Trophoblast cell (in vitro differentiated cells and primary cell): Measurements from ENCODE around the gene GRID1.
"Not testable (repeated sequence)": the region's sequence is repeated elsewhere in the genome, so short reads cannot be mapped to it uniquely, and the experiment has no call there.

Source experiments
- DNase-seq, 2 donors: peaks; one replicate each; pipeline ENCODE4 v3.0.0-alpha.2; 2016
- H2AFZ ChIP-seq: 2 replicates; pipeline ENCODE4 v1.6.1; 2013; ENCODE audit warnings: low read length, moderate library complexity, mild to moderate bottlenecking; ENCODE audit not compliant: insufficient read depth, poor library complexity
- H2AK5ac ChIP-seq: 2 replicates; pipeline ENCODE4 v1.6.1; 2013; ENCODE audit warnings: mild to moderate bottlenecking, low read length
- H2BK120ac ChIP-seq: 2 replicates; pipeline ENCODE4 v1.6.1; 2013; ENCODE audit warnings: low read length, mild to moderate bottlenecking, moderate library complexity; ENCODE audit not compliant: insufficient read depth, poor library complexity
- H2BK12ac ChIP-seq: 2 replicates; pipeline ENCODE4 v1.6.1; 2013; ENCODE audit warnings: mild to moderate bottlenecking, low read length, moderate library complexity
- H2BK5ac ChIP-seq: 2 replicates; pipeline ENCODE4 v1.6.1; 2013; ENCODE audit warnings: low read length, low read depth, moderate library complexity, mild to moderate bottlenecking; ENCODE audit not compliant: poor library complexity
- H3K14ac ChIP-seq: 2 replicates; pipeline ENCODE4 v1.6.1; 2013; ENCODE audit warnings: mild to moderate bottlenecking, low read length
- H3K18ac ChIP-seq: 2 replicates; pipeline ENCODE4 v1.6.1; 2013; ENCODE audit warnings: mild to moderate bottlenecking, low read length
- H3K23ac ChIP-seq: 2 replicates; pipeline ENCODE4 v1.6.1; 2013; ENCODE audit warnings: low read length
- H3K27ac ChIP-seq: 2 replicates; pipeline ENCODE4 v1.5.1; 2013; ENCODE audit warnings: low read depth, mild to moderate bottlenecking, inconsistent platforms, low read length, moderate library complexity
- H3K27me3 ChIP-seq: 2 replicates; pipeline ENCODE4 v1.6.1; 2013; ENCODE audit warnings: inconsistent platforms, mild to moderate bottlenecking, low read length, moderate library complexity; ENCODE audit not compliant: insufficient read depth
- H3K36me3 ChIP-seq, 2 experiments: 1 replicate in 1 of 2; 2 replicates in 1 of 2; pipeline ENCODE4 v1.6.1; 2013; ENCODE audit warnings: low read length in 2 of 2, mild to moderate bottlenecking in 2 of 2, moderate library complexity in 1 of 2; ENCODE audit not compliant: insufficient read depth in 2 of 2, control insufficient read depth in 1 of 2
- H3K4ac ChIP-seq: 2 replicates; pipeline ENCODE4 v1.6.1; 2013; ENCODE audit warnings: low read depth, mild to moderate bottlenecking, low read length, moderate library complexity
- H3K4me1 ChIP-seq, 2 experiments: 1 replicate in 1 of 2; 2 replicates in 1 of 2; pipeline ENCODE4 v1.6.1; 2013; ENCODE audit warnings: low read length in 2 of 2, mild to moderate bottlenecking in 2 of 2, moderate library complexity in 1 of 2; ENCODE audit not compliant: insufficient read depth in 2 of 2, control insufficient read depth in 1 of 2
- H3K4me2 ChIP-seq: 2 replicates; pipeline ENCODE4 v1.6.1; 2013; ENCODE audit warnings: inconsistent platforms, mild to moderate bottlenecking, low read length, moderate library complexity
- H3K4me3 ChIP-seq: 2 replicates; pipeline ENCODE4 v1.5.1; 2013; ENCODE audit warnings: mild to moderate bottlenecking, low read depth, low read length, inconsistent platforms
- H3K79me1 ChIP-seq: one replicate; pipeline ENCODE4 v1.6.1; 2013; ENCODE audit warnings: low read length
- H3K79me2 ChIP-seq: 2 replicates; pipeline ENCODE4 v1.6.1; 2013; ENCODE audit warnings: low read length, mild to moderate bottlenecking; ENCODE audit not compliant: control insufficient read depth, insufficient read depth, poor library complexity
- H3K9ac ChIP-seq: 2 replicates; pipeline ENCODE4 v1.6.1; 2013; ENCODE audit warnings: mild to moderate bottlenecking, low read length
- H3K9me3 ChIP-seq: 2 replicates; pipeline ENCODE4 v1.6.1; 2013; ENCODE audit warnings: low read depth, mild to moderate bottlenecking, control low read depth, inconsistent platforms, low read length; ENCODE audit not compliant: insufficient read depth
- H4K12ac ChIP-seq: 2 replicates; pipeline ENCODE4 v1.6.1; 2013; ENCODE audit warnings: low read depth, mild to moderate bottlenecking, low read length, moderate library complexity
- H4K8ac ChIP-seq: 2 replicates; pipeline ENCODE4 v1.6.1; 2013; ENCODE audit warnings: low read depth, mild to moderate bottlenecking, low read length, moderate library complexity
- H4K91ac ChIP-seq: one replicate; pipeline ENCODE4 v1.6.1; 2013; ENCODE audit warnings: low read depth, mild to moderate bottlenecking, low read length, moderate library complexity
- WGBS: extraction: QIAGEN DNeasy Blood & Tissue Kit; methylation state at CpG from one replicate; pipeline ENCODE4 v1.1.7; 2013; ENCODE audit warnings: missing lambda C conversion rate; ENCODE audit not compliant: insufficient read length, insufficient coverage; ENCODE audit errors: extremely low coverage; 5-methylcytosine and 5-hydroxymethylcytosine counted together

Gene GRID1

DNA sequence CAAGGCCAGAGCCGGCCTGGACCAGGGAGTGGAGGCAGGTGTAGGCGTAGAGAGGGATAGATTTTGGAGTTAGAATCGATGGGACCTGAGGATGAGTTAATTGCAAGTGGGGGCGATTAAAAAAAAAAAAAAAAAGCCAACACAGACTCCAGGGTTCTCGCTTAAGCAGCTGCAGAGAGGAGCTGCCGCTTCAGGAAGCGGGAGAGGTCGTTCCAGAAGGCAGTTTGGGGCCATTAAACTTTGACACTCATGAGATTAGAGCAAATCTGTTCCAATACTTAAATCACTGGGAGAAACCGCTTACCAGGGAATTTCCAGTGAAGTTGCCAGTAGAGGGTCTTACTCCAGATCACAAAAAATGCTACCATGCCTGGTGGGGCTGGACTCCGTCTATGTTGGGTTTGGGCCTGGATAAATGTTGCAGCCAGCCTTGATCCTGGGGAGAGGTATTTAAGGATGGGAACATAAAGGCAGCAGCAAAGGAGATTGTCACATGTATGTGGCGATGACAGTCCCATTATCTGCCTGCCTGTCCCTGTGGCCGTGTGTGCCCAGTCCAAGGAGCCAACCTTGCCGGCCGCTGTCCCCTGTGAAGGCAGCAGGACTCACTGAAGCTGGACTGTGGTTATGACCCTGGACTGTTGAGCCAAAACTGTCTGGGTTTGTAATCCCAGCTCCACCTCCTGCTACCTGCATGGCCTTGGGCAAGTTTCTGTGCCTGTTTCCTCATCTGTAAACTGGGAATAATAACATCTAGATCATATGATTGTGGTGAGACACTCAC is 23.9 kb upstream of the GRID1 start:
- H3K4me3 ChIP-seq = no peak overlapping the region
- no peak overlapping the region for H3K14ac ChIP-seq
- H2AFZ ChIP-seq = no peak overlapping the region
- H3K18ac ChIP-seq = no peak overlapping the region
- no peaks in the 10 kb centered on the region for H3K36me3 ChIP-seq
- H3K79me1 ChIP-seq = no peaks in the 10 kb centered on the region
- no peak overlapping the region for H2BK120ac ChIP-seq
- no peak overlapping the region for H4K8ac ChIP-seq
- no peak overlapping the region for H2BK12ac ChIP-seq
- H4K91ac ChIP-seq = no peak overlapping the region
- peaks cover 0 to 4% of the 10 kb centered on the region in 2 experiments for H3K4me1 ChIP-seq
- H2AK5ac ChIP-seq = no peak overlapping the region
- H3K23ac ChIP-seq = no peak overlapping the region
- DNase-seq = peak; percentile 31 to 55
- no peaks in the 10 kb centered on the region for H3K79me2 ChIP-seq
- H3K27me3 ChIP-seq = no peaks in the 10 kb centered on the region
- H4K12ac ChIP-seq = no peak overlapping the region
- no peak overlapping the region for H3K9ac ChIP-seq
- no peak overlapping the region for H3K27ac ChIP-seq
- WGBS = 100% methylated on average over 2 of the region's 14 CpGs
- H3K4me2 ChIP-seq = no peak overlapping the region
- no peak overlapping the region for H2BK5ac ChIP-seq
- H3K9me3 ChIP-seq = peaks cover 5% of the 10 kb centered on the region
- H3K4ac ChIP-seq = no peak overlapping the region

- Histone ChIP-seq H3K4me3 (peak overlapping the region; percentile 57), H2AFZ (peak overlapping the region; percentile 14), H4K8ac (peak overlapping the region; percentile 43), H4K91ac (no peak overlapping the region), H4K12ac (no peak overlapping the region), H3K36me3 (no peaks in the 10 kb centered on the region), H3K27me3 (no peaks in the 10 kb centered on the region), H3K79me2 (no peaks in the 10 kb centered on the region), H3K9ac (no peak overlapping the region), H3K4ac (no peak overlapping the region), H2BK120ac (no peak overlapping the region), H2BK12ac (no peak overlapping the region), H3K14ac (no peak overlapping the region), H3K79me1 (no peaks in the 10 kb centered on the region), H2AK5ac (no peak overlapping the region), H2BK5ac (no peak overlapping the region), H3K23ac (no peak overlapping the region), H3K18ac (no peak overlapping the region), H3K4me2 (peak overlapping the region; percentile 74), H3K9me3 (peaks cover 5% of the 10 kb centered on the region), H3K4me1 (peaks cover 0 to 4% of the 10 kb centered on the region in 2 experiments), H3K27ac (no peak overlapping the region)
- WGBS = no CpG with 5 or more reads among the region's 53 CpGs
- peak; percentile 36 to 60 for DNase-seq
These were observed 23.0 kb upstream of the GRID1 start for GRCh38 chr10:86389441-86390193.

- H3K23ac ChIP-seq, H3K14ac ChIP-seq, H4K91ac ChIP-seq, H2AFZ ChIP-seq, H3K27me3 ChIP-seq, H2BK120ac ChIP-seq, H3K4me3 ChIP-seq, H3K4me1 ChIP-seq, H4K8ac ChIP-seq, H3K18ac ChIP-seq, H4K12ac ChIP-seq, H3K9ac ChIP-seq, H3K36me3 ChIP-seq, H2BK12ac ChIP-seq, H3K79me1 ChIP-seq, H2BK5ac ChIP-seq, H3K4ac ChIP-seq, H2AK5ac ChIP-seq, H3K79me2 ChIP-seq, H3K27ac ChIP-seq, H3K9me3 ChIP-seq, DNase-seq: not testable (repeated sequence)
- WGBS = no CpG with 5 or more reads among the region's 12 CpGs
- H3K4me2 ChIP-seq = peak overlapping the region; percentile 74
These were observed 22.5 kb upstream of the GRID1 start for GRCh38 chr10:86389109-86389440.

DNA sequence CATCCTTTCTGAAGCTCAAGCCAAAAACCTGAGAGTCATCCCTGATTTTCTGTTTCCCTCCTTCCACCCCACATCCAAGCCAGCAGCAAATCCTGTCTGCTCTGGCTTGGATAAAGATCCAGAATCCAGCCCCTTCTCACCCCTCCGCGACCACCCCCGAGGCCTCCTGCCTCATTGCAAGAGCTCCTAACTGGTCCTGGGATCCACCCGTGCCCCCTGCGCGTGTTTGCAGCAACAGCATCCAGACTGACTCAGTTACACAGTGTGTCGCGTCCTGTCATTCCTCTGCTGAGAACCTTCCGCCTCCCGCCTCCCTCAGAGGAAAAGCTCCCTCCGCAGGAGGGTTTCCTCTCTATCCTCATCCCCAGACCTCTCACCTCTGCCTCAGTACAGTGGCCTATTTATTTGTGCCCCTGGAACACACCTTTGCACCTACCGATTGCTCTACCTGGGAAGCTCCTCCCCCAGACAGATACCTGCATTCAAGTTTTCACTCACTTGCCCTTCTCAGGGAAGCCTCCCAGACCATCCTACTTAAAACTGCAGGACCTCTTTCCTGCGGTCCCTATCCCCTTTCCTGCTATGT is 21.6 kb upstream of the GRID1 start:
- H3K36me3 ChIP-seq = no peaks in the 10 kb centered on the region
- H4K8ac ChIP-seq = no peak overlapping the region
- H3K79me1 ChIP-seq = no peaks in the 10 kb centered on the region
- no peaks in the 10 kb centered on the region for H3K79me2 ChIP-seq
- H3K27me3 ChIP-seq = no peaks in the 10 kb centered on the region
- H3K27ac ChIP-seq = no peak overlapping the region
- no peak for DNase-seq
- no peak overlapping the region for H3K9ac ChIP-seq
- no peak overlapping the region for H3K4ac ChIP-seq
- H4K12ac ChIP-seq = no peak overlapping the region
- H2BK12ac ChIP-seq = no peak overlapping the region
- no peak overlapping the region for H4K91ac ChIP-seq
- WGBS = no CpG with 5 or more reads among the region's 13 CpGs
- H3K4me3 ChIP-seq = no peak overlapping the region
- no peak overlapping the region for H2BK120ac ChIP-seq
- H3K4me1 ChIP-seq = peaks cover 0 to 4% of the 10 kb centered on the region in 2 experiments
- H2AK5ac ChIP-seq = no peak overlapping the region
- H2AFZ ChIP-seq = no peak overlapping the region
- H3K23ac ChIP-seq = no peak overlapping the region
- H3K4me2 ChIP-seq = no peak overlapping the region
- H2BK5ac ChIP-seq = no peak overlapping the region
- H3K14ac ChIP-seq = no peak overlapping the region
- H3K9me3 ChIP-seq = peaks cover 4% of the 10 kb centered on the region
- H3K18ac ChIP-seq = no peak overlapping the region
